Spleen (tissue), 7 donors: Measurements from ENCODE around the gene ST3GAL6.

Source experiments
- CTCF ChIP-seq, 11 experiments: fragments of 200-600 bp in 7 of 11; fragments of 450-650 bp in 4 of 11; sonication (generic) in 4 of 11; IDR thresholded peaks in 8 of 11; conservative IDR thresholded peaks in 3 of 11; 1 replicate in 7 of 11; 2 replicates in 4 of 11; pipeline versions ENCODE4 v1.4.0 to v1.8.0; 2016 to 2021; ENCODE audit warnings: antibody characterized with exemption in 11 of 11, inconsistent platforms in 4 of 11, mild to moderate bottlenecking in 1 of 11
- POLR2A ChIP-seq, 3 donors: fragments of 450-650 bp; IDR thresholded peaks; one replicate each; pipeline ENCODE4 v1.5.1; 2017; ENCODE audit warnings: antibody characterized with exemption in 3 of 3, mild to moderate bottlenecking in 1 of 3
- POLR2AphosphoS5 ChIP-seq, 3 donors: sonication (generic); formaldehyde crosslinking; IDR thresholded peaks; one replicate each; pipeline ENCODE4 v1.5.1; 2017; ENCODE audit warnings: antibody characterized with exemption in 3 of 3
- donor health status: DM: no; HTN: no; CAD: no; lungs with moderate emphysema.
- donor health status: DM: no; HTN: no; CAD: no.
- donor health status: DM: no; HTN: no; CAD: no.

DNA sequence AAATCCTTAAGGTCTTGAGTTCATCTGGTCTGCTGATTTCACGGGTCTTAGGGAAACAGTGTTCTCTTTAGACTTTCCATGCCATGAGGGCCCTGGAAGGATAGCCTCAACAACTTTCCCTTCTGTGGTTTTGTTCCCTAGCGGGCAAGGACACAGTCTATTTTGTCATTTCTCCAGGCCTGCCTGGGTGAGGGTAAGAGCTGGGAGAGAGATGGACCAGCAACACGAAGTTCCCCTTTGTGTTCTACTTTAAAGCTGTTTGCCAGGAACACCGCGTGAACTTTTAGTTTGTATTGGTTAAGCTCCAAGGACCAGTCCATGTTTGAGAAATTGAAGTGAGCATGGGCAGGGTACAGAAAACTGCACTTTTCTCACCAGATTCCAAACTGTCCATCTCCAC lies 20.9 kb downstream of the ST3GAL6 start:
- TF ChIP-seq CTCF (IDR thresholded peaks at IDR 0.05 in 8 of 11, conservative IDR thresholded peaks at IDR 0.05 in 3 of 11) (no peak), POLR2A (IDR thresholded peaks at IDR 0.05) (no peak), POLR2AphosphoS5 (IDR thresholded peaks at IDR 0.05) (no peak)
